ENCODE data around the gene LYG1.

Gene LYG1

DNA sequence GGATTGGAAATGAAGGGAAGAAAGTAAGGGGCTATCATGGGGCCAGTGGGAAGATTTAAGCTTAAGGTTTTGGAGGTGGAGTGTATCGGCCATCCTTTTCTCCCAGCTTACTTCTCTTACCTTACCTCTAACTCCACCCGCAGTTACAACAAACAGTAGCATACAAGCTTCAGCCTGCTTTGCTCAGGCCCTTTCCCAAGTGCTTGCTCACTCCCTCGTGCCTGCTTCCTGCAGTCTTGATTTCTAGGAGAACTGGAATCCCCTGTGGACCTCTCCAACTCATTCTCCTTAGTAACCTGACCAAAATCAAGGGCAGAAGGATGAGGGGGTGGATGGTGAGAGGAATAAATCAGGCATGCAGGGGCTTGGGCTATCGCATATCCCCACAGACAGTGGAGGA is 39.8 kb downstream of the LYG1 start:
- DNase-seq, result no peak

DNA sequence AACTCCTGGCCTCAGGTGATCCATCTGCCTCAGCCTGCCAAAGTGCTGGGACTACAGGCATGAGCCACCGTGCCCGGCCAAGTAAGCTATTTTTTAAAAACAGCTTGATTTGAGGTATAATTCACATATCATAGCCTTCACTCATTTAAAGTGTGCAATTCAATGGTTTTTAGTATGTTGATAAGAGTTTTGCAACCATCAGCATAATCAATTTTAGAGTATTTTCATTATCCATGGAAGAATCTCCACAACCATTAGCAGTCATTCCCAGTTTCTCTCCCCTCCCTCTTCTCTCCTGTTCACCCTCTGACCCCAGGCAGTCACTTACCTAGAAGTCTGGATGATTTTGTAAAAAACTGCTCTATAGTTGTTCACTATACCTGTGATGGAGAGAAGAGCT is 40.8 kb downstream of the LYG1 start:
- DNase-seq, result no peak

DNA sequence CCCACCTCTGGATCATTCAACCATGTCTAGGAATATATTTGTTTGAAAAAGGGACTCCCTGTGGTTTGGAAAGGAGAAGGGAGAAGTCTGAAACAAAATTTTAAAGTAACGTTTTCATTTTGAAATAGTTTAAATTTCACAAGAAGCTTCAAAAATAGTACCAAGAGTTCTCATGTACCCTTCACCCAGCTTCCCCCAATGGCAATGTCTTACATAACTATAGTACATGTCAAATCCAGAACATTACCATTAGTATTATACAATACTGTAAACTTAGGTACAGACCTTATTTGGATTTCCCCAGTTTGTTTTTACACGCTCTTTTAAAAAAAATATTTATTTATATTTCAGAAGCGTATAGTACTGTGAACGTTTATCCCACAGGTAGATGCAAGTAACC is 41.5 kb downstream of the LYG1 start:
- DNase-seq, result no peak

DNA sequence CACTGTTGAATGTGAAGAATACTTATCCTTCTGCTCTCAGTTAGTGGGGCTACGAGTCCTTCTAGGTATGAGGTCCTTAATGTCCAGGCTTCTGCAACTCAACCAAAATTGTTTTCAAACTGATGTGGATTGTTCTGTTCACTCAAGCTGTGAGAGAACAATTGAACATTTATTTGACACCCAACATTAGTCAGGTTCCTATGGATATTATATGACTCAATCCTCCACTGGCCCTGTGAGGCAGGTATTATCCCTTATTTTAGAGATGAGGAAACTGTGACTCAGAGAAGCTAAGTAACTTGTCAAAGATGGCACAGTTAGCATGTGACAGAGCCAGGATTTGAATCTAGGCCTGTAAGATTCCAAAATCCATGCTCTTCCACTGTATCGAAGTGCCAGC is 44.3 kb downstream of the LYG1 start:
- no peak for DNase-seq

DNA sequence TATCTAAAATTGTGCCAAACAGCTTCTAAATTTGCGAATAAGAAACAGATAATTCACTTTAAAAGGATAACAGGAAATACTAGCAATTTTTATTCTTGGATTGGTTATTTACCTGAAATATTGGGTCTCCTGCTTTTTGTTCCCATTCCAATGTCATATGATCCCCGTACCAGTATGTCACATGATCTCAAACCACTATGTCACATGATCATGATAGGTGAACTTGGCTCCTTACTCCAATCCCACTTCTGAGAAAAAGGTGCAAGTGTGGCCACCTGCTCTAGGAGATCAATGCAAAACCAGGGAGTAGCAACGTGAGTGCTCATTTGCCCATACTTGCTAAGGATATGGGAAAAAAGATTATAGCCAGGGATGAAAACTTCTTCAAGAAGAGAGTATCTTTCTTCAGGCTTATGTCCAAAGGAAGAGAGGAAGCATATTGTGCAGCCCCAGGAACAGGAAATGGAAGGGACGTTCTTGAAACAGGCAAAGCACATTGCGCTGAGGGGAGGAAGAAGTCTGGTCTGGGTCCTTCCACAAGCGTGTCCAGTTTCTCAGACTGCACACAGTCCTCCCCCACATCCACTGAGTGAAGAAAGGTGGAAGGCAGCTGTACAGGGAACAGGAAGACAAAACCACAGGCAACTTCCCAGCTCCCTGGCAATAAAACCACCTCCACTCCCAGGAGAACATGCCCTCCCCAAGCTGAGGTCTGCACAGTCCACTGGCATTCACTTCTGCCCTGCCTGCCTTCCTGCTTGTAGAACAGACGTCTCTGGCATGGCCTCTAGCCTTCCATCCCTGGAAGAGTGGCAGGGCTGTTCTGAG is 45.3 kb downstream of the LYG1 start, which contains the start of gene LYG2:
Gene LYG2, minus strand, starts transcription at position 176 of the 828 bp plus-strand sequence. CDS start 1,406 bp downstream, outside the sequence.
- no peak for DNase-seq

DNA sequence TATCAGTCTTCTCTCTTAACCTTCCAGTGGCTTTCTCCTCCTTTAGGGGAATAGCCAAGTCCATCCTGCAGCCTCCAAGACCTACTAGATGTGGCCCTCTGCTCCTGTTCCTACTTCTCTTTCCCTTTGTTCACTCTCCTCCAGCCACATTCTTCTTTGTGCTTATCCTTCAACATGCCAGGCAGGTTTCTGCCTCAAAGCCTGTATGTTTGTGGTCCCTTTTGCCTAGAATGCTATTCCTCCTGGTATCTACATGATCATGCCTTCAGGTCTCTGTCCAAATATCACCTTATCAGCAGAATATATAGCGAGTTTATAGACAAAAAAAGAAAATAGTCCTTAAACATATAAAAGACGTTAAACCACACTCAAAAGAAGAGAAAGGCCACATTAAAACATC is 51.0 kb downstream of the LYG1 start:
- DNase-seq, result no peak

DNA sequence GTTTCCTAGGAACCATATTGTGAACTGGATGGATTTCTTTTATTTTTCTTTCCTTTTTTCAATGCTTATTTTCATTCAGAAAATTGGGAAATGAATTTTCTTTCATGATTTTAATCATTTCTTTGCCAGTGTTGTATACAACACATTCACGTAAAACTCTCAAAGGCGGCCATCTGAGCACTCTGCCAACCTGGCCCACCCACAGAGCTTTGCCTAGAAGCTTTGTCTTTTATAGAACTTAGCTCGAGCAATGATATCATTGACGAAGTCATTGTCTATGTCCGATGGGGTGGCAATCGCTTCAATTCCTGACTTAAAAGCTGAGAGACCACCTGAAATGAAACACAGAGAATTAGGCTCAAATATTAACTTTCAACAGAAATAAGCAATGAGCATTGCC is 58.8 kb downstream of the LYG1 start:
- DNase-seq, result no peak

DNA sequence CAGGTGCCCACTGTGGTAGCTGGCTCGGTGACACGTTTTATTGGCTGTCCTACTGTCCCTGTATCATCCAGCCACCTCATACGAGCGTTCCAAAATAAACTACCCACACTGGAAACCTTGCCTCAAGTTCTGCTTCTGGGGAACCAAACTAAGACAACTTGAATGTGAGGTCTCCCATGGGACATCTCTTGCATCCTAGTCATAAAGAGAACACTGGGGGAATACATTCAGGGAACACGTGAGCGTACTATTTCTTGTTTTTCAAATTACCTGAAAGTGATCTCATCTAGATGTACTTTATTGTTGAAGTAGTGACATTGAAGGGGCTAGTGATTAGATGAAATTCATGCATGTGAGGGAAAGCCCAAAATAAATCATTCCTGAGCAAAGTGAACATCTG is 60.6 kb downstream of the LYG1 start:
- DNase-seq, result no peak

DNA sequence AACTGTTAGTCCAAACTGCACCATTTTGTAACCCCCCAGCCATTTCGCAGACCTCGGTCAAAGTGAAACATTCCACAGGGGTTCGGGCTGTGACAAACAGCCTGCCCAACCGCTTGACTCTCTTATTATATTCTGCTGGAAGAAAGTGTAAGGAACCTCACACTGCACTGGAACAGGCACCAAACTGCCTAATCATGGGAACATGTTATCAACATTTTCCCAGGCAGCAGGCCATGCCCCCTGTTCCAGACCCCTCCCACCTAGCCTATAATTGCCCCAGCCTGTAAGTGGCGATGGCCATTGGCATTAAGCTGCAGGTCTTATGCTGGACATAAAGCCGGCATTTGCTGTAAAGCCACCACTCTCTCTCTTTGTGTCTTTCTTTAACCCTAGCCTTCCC is 62.4 kb downstream of the LYG1 start:
- DNase-seq, result no peak
